Lung (tissue), 12 donors: Measurements from ENCODE around the gene ZFYVE28. TPM values are rescaled to one million over a fixed set of nuclear protein-coding genes. Genes with fewer than 3 reads are reported as not detected.

Experiments
- ATAC-seq: fragments of 200-7000 bp; cut with Tn5 transposase; one replicate; pipeline ENCODE4 v1.9.1; 2020; ENCODE audit warnings: moderate number of reproducible peaks; ENCODE audit not compliant: insufficient read depth, low FRiP score
- DNase-seq, 3 donors: peaks; one replicate each; pipeline ENCODE4 v3.0.0-alpha.2; 2013 to 2017
- H3K27ac ChIP-seq, 2 donors: one replicate each; pipeline ENCODE4 v1.5.1; 2013; ENCODE audit warnings: mild to moderate bottlenecking in 2 of 2, moderate library complexity in 2 of 2, control low read depth in 1 of 2, inconsistent platforms in 1 of 2, low read depth in 1 of 2, low read length in 1 of 2
- H3K27me3 ChIP-seq, 3 donors: one replicate each; pipeline ENCODE4 v1.5.1; 2013; ENCODE audit warnings: low read length in 2 of 3; ENCODE audit not compliant: control insufficient read depth in 3 of 3, insufficient read depth in 3 of 3
- H3K36me3 ChIP-seq, 4 donors: one replicate each; pipeline ENCODE4 v1.5.1; 2013; ENCODE audit warnings: low read length in 4 of 4, mild to moderate bottlenecking in 1 of 4, moderate library complexity in 1 of 4; ENCODE audit not compliant: control insufficient read depth in 4 of 4, insufficient read depth in 4 of 4
- H3K4me1 ChIP-seq, 5 donors: one replicate each; pipeline ENCODE4 v1.5.1; 2013; ENCODE audit warnings: low read length in 5 of 5, mild to moderate bottlenecking in 2 of 5, moderate library complexity in 1 of 5; ENCODE audit not compliant: control insufficient read depth in 5 of 5, insufficient read depth in 5 of 5
- H3K4me3 ChIP-seq: one replicate; pipeline ENCODE4 v1.5.1; 2013; ENCODE audit warnings: mild to moderate bottlenecking, control low read depth, moderate library complexity
- H3K9ac ChIP-seq, 2 donors: one replicate each; pipeline ENCODE4 v1.5.1; 2013; ENCODE audit warnings: low read length in 2 of 2, control low read depth in 1 of 2; ENCODE audit not compliant: insufficient read depth in 1 of 2
- H3K9me3 ChIP-seq, 4 donors: one replicate each; pipeline ENCODE4 v1.5.1; 2013; ENCODE audit warnings: low read length in 3 of 4, mild to moderate bottlenecking in 1 of 4, moderate library complexity in 1 of 4; ENCODE audit not compliant: control insufficient read depth in 4 of 4, insufficient read depth in 3 of 4
- WGBS, 2 donors: extraction: QIAGEN DNeasy Blood & Tissue Kit; methylation state at CpG; one replicate each; pipeline ENCODE4 v1.1.7; 2013; 5-methylcytosine and 5-hydroxymethylcytosine counted together
- polyA plus RNA-seq, 2 donors: library from polyadenylated mRNA; stranded (reverse); fragments of 200-250 nt; gene quantifications; one replicate each; pipeline ENCODE4 v1.2.1, GENCODE V29; 2013
- total RNA-seq, 2 donors: library from RNA; depleted of rRNA in 1 of 2; stranded (reverse); fragments of >200 nt in 1 of 2; gene quantifications; one replicate each; pipeline ENCODE4 v1.2.1, GENCODE V29; 2014 to 2021
- TF ChIP-seq, protein P1 (sequence below): IDR thresholded peaks from 2 replicates; pipeline ENCODE4 v1.5.1; 2012; ENCODE audit warnings: mild to moderate bottlenecking; ENCODE audit errors: control extremely low read depth, extremely low read depth
- donor health status: control.
- donor health status: control.
- donor health status: Bipolar disorder and iron deficiency.
- donor health status: healthy.
- donor health status: DM: yes; HTN: yes; CAD: no.

Gene ZFYVE28
- total and polyA plus RNA-seq, 4 donors = 6.8 to 10.3 (median 7.6) TPM

DNA sequence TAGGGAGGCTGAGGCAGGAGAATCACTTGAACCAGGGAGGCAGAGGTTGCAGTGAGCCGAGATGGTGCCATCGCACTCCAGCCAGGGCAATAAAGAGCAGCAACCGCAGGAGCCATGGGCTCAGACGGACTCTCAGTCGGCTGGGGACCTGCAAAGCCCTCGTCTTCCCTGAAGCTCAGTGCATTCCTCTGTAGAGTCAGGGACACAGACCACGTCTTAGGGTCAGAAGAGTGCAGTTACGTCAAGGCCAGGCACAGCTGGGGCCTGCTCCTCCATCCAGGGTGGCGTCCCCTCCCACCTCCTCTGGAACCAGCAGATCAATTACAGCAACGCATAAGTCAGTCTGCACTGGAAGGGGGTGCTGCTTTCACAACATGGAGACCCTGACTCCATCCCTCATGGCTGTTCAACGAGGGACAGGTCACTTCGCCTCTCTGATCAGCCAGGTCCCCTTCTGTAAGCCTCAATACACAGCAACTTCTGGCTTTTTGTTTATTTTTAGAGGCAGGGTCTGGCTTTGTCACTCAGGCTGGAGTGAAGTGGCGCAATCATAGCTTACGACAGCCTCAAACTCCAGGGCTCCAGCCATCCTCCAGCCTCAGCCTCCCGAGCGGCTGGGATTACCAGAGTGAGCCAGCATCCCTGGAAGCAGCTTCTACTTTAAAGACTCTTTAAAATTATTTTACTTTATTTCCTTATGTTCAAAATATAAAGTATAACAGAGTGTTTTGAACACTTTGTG lies 76.4 kb downstream of the ZFYVE28 start:
- 88 to 92% methylated on average over 16 of the region's 16 CpGs for WGBS, 2 donors
- no peaks in the 10 kb centered on the region for H3K9me3 ChIP-seq
- H3K27me3 ChIP-seq = no peaks in the 10 kb centered on the region
- H3K4me3 ChIP-seq = no peak overlapping the region
- no peak overlapping the region for H3K27ac ChIP-seq
- TF ChIP-seq, protein P1, sequence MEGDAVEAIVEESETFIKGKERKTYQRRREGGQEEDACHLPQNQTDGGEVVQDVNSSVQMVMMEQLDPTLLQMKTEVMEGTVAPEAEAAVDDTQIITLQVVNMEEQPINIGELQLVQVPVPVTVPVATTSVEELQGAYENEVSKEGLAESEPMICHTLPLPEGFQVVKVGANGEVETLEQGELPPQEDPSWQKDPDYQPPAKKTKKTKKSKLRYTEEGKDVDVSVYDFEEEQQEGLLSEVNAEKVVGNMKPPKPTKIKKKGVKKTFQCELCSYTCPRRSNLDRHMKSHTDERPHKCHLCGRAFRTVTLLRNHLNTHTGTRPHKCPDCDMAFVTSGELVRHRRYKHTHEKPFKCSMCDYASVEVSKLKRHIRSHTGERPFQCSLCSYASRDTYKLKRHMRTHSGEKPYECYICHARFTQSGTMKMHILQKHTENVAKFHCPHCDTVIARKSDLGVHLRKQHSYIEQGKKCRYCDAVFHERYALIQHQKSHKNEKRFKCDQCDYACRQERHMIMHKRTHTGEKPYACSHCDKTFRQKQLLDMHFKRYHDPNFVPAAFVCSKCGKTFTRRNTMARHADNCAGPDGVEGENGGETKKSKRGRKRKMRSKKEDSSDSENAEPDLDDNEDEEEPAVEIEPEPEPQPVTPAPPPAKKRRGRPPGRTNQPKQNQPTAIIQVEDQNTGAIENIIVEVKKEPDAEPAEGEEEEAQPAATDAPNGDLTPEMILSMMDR = no peak
- DNase-seq (no peak), ATAC-seq (no peak)
- H3K36me3 ChIP-seq = peaks cover 0 to 7% (median 0%) of the 10 kb centered on the region in 4 donors
- no peak overlapping the region for H3K9ac ChIP-seq
- H3K4me1 ChIP-seq = no peaks in the 10 kb centered on the region

DNA sequence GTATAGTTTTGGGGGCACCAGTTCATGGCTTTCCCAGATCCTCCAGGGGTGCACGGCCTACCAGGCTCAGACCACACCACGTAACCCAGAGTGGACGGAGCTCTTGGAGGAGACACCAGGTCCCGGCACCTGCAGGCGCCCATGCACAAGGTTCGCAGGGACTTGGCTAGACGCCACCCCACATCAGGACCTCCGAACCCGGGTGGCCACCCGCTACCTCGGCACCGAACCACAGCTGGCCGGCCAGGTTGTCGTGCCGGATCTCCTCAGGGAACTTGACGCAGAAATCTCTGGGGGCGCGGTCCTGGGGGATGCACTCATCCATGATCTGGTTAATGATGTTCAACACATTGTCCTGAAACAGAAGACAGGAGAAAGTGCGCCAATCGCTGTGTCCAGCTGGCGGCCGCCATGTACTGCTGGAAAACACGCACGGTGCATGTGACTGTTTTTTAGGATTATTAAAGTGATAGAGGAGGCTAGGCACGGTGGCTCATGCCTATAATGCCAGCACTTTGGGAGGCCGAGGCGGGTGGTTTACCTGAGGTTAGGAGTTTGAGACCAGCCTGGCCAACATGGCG lies 77.1 kb downstream of the ZFYVE28 start:
- no peaks in the 10 kb centered on the region for H3K9me3 ChIP-seq
- no peak overlapping the region for H3K9ac ChIP-seq
- peaks cover 0 to 3% (median 0%) of the 10 kb centered on the region in 3 donors for H3K27me3 ChIP-seq
- no peak for DNase-seq
- H3K4me3 ChIP-seq = no peak overlapping the region
- H3K4me1 ChIP-seq = no peaks in the 10 kb centered on the region
- WGBS, 2 donors = 95 to 97% methylated on average over 28 of the region's 28 CpGs
- TF ChIP-seq, protein P1 = no peak
- no peak for ATAC-seq
- peaks cover 0 to 11% (median 0%) of the 10 kb centered on the region in 4 donors for H3K36me3 ChIP-seq
- no peak overlapping the region for H3K27ac ChIP-seq

DNA sequence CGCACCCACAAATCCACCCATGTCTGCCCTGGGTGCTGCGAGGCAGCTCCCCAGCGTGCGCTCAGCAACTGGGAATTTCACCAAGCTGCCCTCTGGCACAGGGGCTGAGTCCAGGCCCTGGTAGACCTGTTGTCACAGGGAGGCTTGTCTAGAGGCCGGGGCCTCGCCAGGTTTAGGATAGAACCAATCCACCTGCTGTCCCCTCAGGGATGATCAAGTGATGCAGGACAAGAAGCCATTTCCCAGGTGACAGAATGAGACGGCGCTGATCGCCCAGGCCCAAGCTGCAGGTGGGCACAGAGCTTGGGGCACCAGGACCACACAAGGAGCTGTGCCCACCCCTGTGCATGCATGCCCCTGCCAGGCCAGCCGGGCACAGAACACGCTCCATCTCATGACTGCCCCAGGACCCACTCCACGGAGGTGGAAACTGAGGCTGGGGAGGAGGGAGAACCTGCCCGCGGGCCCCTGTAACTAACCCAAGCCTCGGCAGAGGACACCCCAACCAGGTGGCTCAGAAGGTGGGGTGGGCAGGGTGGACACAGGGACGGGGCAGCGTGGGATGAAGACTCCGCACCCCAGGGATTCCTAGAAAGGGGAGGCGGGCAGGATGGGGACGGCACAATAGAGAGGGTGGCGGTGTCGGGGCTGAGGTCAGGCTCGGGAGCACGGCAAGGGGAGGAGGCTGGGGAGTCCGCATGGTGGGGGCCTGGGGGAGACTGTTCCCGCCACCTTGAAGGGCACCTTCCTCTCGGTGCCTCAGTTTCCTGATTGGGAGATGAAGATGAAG lies 78.0 kb downstream of the ZFYVE28 start:
- Histone ChIP-seq H3K27me3 (peaks cover 0 to 3% (median 0%) of the 10 kb centered on the region in 3 donors), H3K27ac (no peak overlapping the region), H3K4me1 (no peaks in the 10 kb centered on the region), H3K36me3 (peaks cover 0 to 11% (median 0%) of the 10 kb centered on the region in 4 donors), H3K9me3 (no peaks in the 10 kb centered on the region), H3K9ac (no peak overlapping the region), H3K4me3 (no peak overlapping the region)
- ATAC-seq (no peak), DNase-seq (no peak)
- TF ChIP-seq, protein P1 = no peak
- WGBS, 2 donors = 96 to 98% methylated on average over 27 of the region's 27 CpGs
